Measurements from ENCODE around the gene ANKRD7.

ANKRD7 gene, protein sequence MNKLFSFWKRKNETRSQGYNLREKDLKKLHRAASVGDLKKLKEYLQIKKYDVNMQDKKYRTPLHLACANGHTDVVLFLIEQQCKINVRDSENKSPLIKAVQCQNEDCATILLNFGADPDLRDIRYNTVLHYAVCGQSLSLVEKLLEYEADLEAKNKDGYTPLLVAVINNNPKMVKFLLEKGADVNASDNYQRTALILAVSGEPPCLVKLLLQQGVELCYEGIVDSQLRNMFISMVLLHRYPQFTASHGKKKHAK

GRCh38 chr7:118224521-118224920, at the start of gene ANKRD7:
ANKRD7 (plus strand) TSS chr7:118224704; CDS start chr7:118224831, 127 bp downstream.
- DNase-seq (ENCODE audit: low read depth): no peak

GRCh38 chr7:118175740-118176139, 48.8 kb upstream of the ANKRD7 start:
- DNase-seq (ENCODE audit: low read depth): no peak

- no peak for DNase-seq (ENCODE audit: low read depth)
These were observed 45.3 kb upstream of the ANKRD7 start for GRCh38 chr7:118179191-118179590.

DNA sequence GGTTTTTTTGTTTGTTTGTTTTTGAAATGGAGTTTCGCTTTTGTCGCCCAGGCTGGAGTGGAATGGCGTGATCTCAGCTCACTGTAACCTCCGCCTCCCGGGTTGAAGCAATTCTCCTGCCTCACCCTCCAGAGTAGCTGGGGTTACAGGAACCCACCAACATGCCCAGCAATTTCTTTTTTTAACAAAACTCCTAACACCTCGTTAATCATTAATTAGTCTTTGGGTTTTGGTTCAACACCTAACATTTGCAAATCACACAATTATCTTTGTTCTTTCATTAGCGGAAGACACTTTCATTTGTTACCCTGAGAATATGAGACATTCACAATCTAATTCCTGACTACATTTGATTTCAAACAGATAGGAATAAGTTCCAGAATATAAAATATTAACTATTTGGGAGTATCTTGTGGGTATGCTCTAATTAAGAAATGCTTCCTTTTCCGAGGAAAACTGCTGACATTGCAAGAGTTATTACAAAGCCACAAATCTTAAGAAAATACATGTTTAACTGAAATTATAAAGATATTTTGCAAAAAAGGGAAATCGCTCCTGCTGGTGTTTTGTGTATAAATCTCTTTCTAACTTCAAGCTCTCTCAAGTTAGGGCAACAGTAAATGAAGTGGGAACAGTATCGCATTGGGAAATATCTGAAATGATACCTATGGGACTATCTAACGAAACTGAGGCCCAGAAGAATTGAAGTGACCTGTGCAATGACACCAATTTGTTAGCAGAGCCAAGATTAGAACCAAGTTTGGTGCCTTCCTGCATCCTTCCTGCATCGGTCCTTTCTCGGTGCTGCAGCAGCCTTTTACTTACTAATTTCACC, 41.7 kb upstream of the ANKRD7 start:
- no peak for DNase-seq (ENCODE audit: low read depth)

GRCh38 chr7:118183428-118183785, 41.1 kb upstream of the ANKRD7 start:
- no peak for DNase-seq (ENCODE audit: low read depth)

DNA sequence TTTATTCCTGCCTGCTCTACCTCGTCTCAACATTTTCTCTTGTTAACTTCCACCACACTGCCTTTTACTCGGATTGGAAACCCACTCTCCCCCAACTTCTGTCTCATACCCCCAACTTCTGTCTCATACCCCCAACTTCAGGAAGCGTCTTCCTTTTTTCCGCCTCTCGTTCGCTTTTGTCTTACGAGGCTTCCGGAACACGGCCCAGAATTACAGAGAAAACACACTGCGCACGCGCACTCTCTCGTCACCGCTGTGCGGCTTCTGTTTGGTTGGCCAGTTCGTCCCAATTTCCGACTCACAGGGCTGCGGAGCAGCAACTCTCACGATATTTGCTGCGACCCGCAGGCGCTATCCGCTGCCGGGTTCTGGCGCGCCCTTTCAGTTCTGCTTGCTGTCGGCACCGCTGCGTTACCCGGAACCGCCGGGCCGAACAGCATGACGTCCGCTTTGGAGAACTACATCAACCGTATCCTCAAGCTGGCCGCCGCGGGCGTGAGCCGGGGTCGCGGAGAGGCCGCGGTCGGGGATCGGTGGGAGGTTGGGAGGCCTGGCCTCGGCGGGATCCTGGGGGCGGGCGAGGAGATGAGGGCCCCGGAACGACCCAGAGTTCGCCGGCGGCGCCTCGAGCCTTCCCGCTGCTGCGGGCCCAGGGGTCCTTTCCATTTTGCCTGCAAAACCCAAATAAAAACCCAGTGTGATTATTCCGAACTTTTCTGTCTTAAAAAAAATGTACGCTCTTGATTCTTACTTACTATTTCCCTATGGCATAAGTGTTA, 40.5 kb upstream of the ANKRD7 start, which contains the start of gene LSM8:
Gene LSM8 (plus strand): TSS at position 379 of the 779 bp plus-strand sequence. CDS start 60 bp downstream, at position 439.
- peak; percentile 95 for DNase-seq (ENCODE audit: low read depth)

DNA sequence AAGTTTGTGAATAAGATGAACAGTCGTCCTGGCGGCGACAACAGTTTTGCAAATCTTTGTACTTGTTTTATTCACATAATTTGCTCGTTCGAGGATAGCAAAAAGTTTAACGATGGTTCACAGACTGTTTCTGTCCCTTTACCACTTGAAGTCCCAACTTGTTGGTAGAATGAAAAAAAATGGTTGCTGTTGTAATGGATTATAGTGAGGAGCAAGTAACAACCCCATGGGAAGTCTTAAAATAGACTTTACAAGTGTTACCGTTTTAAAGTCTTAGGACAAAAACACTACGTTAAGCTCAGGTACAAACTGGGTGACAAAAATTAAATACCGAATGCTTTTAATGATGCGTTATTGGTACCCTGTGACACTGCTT, 40.0 kb upstream of the ANKRD7 start:
- DNase-seq (ENCODE audit: low read depth): no peak

DNA sequence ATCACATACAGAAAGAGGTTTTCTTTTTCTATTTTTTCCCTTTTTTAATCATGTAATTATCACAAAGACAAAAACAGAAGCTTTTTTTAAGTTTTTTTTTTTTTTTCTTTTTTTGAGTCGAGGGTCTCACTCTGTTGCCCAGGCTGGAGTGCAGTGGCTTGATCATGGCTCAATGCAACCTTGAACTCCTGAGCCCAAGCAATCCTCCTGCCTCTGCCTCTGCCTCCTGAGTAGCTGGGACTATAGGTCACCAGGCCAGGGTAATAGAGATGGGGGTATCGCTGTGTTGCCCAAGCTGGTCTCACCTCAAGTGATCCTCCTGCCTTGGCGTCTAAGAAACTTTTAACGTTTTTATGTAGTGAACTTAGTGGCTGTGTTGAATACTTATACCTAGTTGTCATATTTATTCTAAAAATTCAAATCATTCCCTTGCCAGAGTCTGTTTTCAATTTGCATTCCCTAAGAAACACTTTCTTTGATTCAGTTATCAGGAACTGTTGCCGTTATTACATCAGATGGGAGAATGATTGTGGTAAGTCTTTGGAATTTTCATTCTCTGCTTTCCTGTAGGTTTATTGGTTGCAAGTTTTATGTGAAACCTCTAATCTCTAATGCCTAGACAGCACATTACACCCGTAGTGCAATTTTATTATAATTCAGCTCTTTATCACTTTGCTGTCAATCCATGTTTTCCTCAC, 39.2 kb upstream of the ANKRD7 start:
- DNase-seq (ENCODE audit: low read depth): no peak

DNA sequence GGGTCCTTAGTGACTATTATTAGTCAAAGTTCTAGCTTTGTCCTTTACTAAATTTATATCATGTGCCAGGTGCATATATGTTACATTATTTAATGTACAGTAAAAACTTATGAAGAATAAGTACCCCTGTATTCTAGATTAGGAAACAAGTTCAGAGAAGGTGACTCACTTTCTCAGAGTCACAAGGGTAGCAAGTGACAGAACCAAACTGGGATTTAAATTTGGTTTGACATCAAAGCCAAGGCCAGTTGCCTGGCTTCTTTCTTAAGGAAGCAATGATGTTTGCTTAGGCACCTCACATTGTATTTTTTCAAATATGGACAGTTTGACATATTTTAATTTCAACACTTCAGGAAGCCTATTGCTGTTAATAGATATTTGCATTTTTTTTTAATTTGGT, 38.0 kb upstream of the ANKRD7 start:
- no peak for DNase-seq (ENCODE audit: low read depth)

DNA sequence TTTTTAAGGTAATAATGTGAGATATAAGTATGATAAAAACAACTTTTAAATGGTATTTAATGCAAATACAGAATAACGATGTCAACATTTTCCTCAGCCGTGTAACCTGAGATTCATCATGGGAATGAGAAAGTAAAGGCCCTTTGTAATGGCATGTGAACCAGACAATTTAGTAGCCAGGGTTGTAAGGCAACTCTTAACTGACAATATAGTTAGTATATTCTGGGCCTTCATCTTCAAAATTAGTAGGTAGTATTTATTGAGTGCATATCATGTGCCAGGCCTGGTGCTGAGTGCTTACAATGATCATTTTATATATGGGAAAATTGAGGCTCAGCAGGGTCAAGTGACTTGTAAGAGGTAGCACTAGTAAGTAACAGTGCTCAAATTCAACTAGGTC, 29.9 kb upstream of the ANKRD7 start:
- no peak for DNase-seq (ENCODE audit: low read depth)

GRCh38 chr7:118195837-118196474, 28.5 kb upstream of the ANKRD7 start:
- DNase-seq (ENCODE audit: low read depth): peak; percentile 20

- DNase-seq (ENCODE audit: low read depth): no peak
These were observed 22.4 kb upstream of the ANKRD7 start for GRCh38 chr7:118202061-118202460.

- DNase-seq (ENCODE audit: low read depth): peak; percentile 37
These were observed 10.3 kb upstream of the ANKRD7 start for GRCh38 chr7:118214051-118214832.

DNA sequence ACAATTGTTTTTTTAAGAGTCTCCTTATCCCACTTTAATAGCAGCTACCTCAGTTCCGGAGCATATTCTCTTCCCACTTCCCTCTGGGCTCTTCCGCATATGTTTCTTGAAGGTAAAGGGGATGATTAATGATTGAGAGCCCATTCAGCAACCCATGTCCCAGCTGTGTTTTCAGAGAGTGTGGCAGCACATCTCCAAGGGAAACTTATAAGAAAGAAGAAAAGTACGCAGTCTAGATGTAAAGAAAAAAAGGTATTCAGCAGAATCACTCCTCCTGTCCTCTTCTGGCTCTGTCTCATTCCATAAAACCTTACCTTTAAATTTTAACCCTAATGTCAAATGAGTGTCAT, 9.7 kb upstream of the ANKRD7 start:
- no peak for DNase-seq (ENCODE audit: low read depth)

GRCh38 chr7:118217210-118217619, 7.3 kb upstream of the ANKRD7 start:
- no peak for DNase-seq (ENCODE audit: low read depth)

DNA sequence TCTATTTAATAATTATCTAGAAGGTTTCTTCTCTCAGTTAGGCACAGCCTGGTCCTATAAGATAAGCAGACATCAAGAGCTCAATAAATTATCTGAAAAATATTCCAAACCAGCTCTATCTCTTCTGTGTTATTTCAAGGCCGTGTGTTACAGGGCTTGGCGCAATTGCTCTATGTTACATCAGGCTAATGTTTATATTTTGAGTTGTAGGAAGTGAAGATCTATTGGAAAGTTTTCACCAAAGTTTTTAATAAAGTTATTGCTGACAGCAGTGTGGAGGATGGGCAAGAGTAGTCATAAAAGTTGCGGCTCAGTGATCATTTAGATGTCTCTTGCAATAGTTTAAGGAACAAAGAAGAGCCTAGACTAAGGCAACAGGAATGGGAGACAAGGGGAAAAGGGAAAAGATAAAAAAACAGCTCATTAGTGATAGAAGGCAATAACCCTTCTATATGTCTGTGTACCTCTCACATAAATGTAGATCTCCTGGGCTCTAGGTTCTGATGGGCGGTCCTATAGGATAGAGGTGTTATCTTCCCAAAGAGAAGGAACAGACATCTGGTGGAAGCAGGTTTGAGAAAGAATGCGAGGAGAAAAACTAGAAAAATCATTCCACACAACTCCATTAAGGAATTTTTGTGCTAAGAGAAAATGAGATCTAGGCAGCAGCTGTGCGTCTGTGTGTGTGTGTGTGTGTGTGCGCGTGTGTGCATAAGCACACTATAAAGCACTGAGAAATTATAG, 5.9 kb upstream of the ANKRD7 start:
- DNase-seq (ENCODE audit: low read depth): no peak

DNA sequence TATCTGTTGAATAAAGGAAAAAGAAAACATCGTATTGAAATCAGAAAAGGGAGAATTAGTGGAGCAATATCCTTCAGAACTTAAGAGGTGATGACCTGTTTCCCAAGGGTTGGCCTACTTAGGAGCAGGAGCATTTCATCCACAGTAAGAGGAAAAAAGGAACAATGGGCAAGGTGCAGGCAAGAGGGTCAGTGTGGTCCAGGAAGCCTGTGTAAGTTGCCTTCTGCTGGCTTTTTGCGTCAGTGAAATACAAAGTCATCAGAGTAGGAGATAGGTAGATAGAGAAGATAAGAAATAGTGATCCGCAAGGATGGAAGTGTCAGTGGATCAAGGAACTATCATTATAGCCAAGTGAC, 5.4 kb upstream of the ANKRD7 start:
- no peak for DNase-seq (ENCODE audit: low read depth)

- no peak for DNase-seq (ENCODE audit: low read depth)
These were observed 3.9 kb upstream of the ANKRD7 start for GRCh38 chr7:118220583-118220982.

DNA sequence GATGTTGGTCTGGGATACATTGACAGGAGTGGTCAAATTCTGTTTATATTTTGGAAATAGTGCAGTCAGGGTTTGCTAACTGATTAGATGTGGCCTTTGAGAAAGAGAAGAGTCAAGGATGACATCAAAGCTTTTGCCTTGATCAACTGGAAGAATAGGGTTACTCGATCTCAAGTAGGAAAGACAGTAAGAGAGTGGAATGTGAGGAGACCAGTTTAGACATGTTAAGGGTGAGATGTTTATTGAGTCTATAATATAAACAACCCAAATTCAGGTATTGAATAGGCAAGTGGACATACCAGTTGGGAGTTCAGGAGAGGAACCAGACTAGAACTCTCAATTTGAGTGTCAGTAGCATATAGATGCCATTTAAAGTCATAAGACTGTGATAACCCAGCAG, 1.9 kb upstream of the ANKRD7 start:
- DNase-seq (ENCODE audit: low read depth): no peak

GRCh38 chr7:118232837-118233236, 8.3 kb downstream of the ANKRD7 start:
- DNase-seq (ENCODE audit: low read depth): no peak

Measured in non-pigmented ciliary epithelial cell (primary cell).